Measurements from ENCODE around the gene PCGF3.
"Not testable (repeated sequence)": the region's sequence is repeated elsewhere in the genome, so short reads cannot be mapped to it uniquely, and the experiment has no call there.

DNA sequence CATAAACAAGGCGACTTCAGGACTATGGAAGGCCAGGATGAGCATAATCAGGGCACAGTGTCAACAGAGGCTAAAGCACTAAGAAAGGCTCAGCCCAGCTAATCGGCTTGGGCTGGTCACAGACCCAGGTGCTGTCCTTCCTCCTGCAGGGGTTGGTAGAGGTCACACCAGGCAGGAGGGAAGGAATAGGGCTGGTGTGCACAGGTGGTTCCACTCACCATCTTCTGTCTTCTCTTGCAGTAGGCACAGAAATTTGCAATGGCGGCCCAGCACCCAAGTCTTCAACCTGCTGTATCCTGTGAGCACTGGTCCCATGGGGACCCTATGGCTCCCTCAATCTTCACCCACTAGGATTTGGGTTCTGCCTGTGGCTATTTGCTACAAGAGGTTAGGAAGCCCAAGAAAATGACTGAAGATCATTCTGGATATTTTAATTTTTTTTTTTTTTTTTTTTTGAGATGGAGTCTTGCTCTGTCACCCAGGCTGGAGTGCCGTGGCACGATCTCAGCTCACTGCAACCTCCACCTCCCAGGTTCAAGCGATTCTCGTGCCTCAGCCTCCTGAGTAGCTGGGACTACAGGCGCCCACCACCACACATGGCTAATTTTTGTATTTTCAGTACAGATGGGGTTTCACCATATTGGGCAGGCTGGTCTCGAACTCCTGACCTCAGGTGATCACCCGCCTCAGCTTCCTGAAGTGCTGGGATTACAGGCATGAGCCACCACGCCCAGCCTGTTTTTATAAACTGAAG lies 35.6 kb upstream of the PCGF3 start:
- TF ChIP-seq CTCF, POLR2A (IDR thresholded peaks at IDR 0.05): not testable (repeated sequence)

Data from prostate gland (tissue), 2 donors.